OCI-LY1 (cell line): ENCODE results near the gene AQP7.

Experiments
- EZH2 ChIP-seq: fragments of 200-600 bp; sonication (generic), shearing (Covaris generic); IDR thresholded peaks from 2 replicates; pipeline ENCODE4 v1.8.0; 2017; ENCODE audit warnings: borderline replicate concordance, mixed run types, mild to moderate bottlenecking, antibody characterized with exemption, low read length, moderate library complexity, mixed read lengths
- TF ChIP-seq, protein P1 (sequence below): fragments of 200-600 bp; sonication (generic), shearing (Covaris generic); IDR thresholded peaks from 2 replicates; pipeline ENCODE4 v1.5.1; 2017; ENCODE audit warnings: mild to moderate bottlenecking, antibody characterized with exemption, low read length, moderate library complexity, mixed read lengths

- TF ChIP-seq, protein P1, sequence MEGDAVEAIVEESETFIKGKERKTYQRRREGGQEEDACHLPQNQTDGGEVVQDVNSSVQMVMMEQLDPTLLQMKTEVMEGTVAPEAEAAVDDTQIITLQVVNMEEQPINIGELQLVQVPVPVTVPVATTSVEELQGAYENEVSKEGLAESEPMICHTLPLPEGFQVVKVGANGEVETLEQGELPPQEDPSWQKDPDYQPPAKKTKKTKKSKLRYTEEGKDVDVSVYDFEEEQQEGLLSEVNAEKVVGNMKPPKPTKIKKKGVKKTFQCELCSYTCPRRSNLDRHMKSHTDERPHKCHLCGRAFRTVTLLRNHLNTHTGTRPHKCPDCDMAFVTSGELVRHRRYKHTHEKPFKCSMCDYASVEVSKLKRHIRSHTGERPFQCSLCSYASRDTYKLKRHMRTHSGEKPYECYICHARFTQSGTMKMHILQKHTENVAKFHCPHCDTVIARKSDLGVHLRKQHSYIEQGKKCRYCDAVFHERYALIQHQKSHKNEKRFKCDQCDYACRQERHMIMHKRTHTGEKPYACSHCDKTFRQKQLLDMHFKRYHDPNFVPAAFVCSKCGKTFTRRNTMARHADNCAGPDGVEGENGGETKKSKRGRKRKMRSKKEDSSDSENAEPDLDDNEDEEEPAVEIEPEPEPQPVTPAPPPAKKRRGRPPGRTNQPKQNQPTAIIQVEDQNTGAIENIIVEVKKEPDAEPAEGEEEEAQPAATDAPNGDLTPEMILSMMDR: no peak
- no peak for TF ChIP-seq EZH2
These were observed 35.5 kb upstream of the AQP7 start for GRCh38 chr9:33437898-33438297.
